Erythroblast (primary cell): Measurements from ENCODE around the gene ACTL8.

Experiments
- GATA1 ChIP-seq: IDR thresholded peaks from 2 replicates; pipeline ENCODE4 v1.6.1; 2011; ENCODE audit warnings: low read depth, mild to moderate bottlenecking, control low read depth, low read length, moderate library complexity
- POLR2A ChIP-seq: IDR thresholded peaks from 2 replicates; pipeline ENCODE4 v1.6.1; 2011; ENCODE audit warnings: mild to moderate bottlenecking, low read length

GRCh38 chr1:17772615-17773212 is 17.6 kb downstream of the ACTL8 start:
- TF ChIP-seq POLR2A (no peak), GATA1 (no peak)
